H1 (cell line): Measurements from ENCODE around the gene TMEM9B. TPM values are rescaled to one million over a fixed set of nuclear protein-coding genes. Genes with fewer than 3 reads are reported as not detected.

Source experiments
- CTCF ChIA-PET: fragments of 300-600 bp; sonication (Branson Sonifier 250); formaldehyde crosslinking; loops from one replicate; lab custom pipeline; 2021; ENCODE audit not compliant: partially characterized antibody; lab: Charles Lee
- POLR2A ChIA-PET: fragments of 300-600 bp; sonication (Branson Sonifier 250); formaldehyde crosslinking; loops from one replicate; lab custom pipeline; 2021; ENCODE audit warnings: inconsistent platforms; ENCODE audit not compliant: partially characterized antibody; lab: Charles Lee
- DNase-seq, 2 experiments: peaks; one replicate each; pipeline versions ENCODE4 v3.0.0 to v3.0.0-alpha.2; 2010 to 2022; ENCODE audit warnings: low spot score in 2 of 2, low read depth in 1 of 2, mixed read lengths in 1 of 2
- FAIRE-seq: peaks from 2 replicates; lab custom pipeline; 2011; peaks lifted over from hg19 to GRCh38; lab: Jason Lieb, UNC
- H2AFZ ChIP-seq: 2 replicates; pipeline ENCODE4 v1.8.1; 2012; ENCODE audit warnings: low read length, inconsistent platforms
- H2AK5ac ChIP-seq: 2 replicates; pipeline ENCODE4 v1.6.1; 2013; ENCODE audit warnings: low read depth, low read length
- H2BK120ac ChIP-seq: replicated peaks from 2 replicates; pipeline ENCODE3; 2013; ENCODE audit warnings: low read depth, low read length, inconsistent platforms
- H2BK12ac ChIP-seq: 2 replicates; pipeline ENCODE4 v1.6.1; 2013; ENCODE audit warnings: low read depth, low read length
- H2BK15ac ChIP-seq: 2 replicates; pipeline ENCODE4 v1.6.1; 2013; ENCODE audit warnings: low read length
- H2BK20ac ChIP-seq: 2 replicates; pipeline ENCODE4 v1.6.1; 2013; ENCODE audit warnings: low read length
- H2BK5ac ChIP-seq: 2 replicates; pipeline ENCODE4 v1.6.1; 2013; ENCODE audit warnings: low read depth, low read length
- H3K14ac ChIP-seq: 2 replicates; pipeline ENCODE4 v1.6.1; 2013; ENCODE audit warnings: inconsistent platforms; ENCODE audit not compliant: insufficient read length
- H3K18ac ChIP-seq: 2 replicates; pipeline ENCODE4 v1.6.1; 2013; ENCODE audit warnings: low read length; ENCODE audit errors: extremely low read depth
- H3K23ac ChIP-seq: 2 replicates; pipeline ENCODE4 v1.6.1; 2013; ENCODE audit warnings: inconsistent platforms; ENCODE audit not compliant: insufficient read length
- H3K23me2 ChIP-seq: 2 replicates; pipeline ENCODE4 v1.6.1; 2013; ENCODE audit warnings: low read depth, low read length
- H3K27ac ChIP-seq: 2 replicates; pipeline ENCODE4 v1.6.1; 2011; ENCODE audit warnings: low read depth, low read length, inconsistent platforms
- H3K27me3 ChIP-seq, 4 experiments: replicated peaks in 1 of 4; 1 replicate in 1 of 4; 2 replicates in 3 of 4; pipeline versions ENCODE4 v1.6.1 to v1.8.1; 2011 to 2013; ENCODE audit warnings: low read length in 3 of 4, mild to moderate bottlenecking in 3 of 4, inconsistent platforms in 2 of 4, mixed read lengths in 2 of 4, moderate library complexity in 1 of 4; ENCODE audit not compliant: control insufficient read depth in 3 of 4, insufficient read depth in 3 of 4; ENCODE audit errors: extremely low read depth in 1 of 4
- H3K36me3 ChIP-seq, 4 experiments: 2 replicates each; pipeline versions ENCODE4 v1.6.1 to v1.8.1; 2011 to 2013; ENCODE audit warnings: mild to moderate bottlenecking in 4 of 4, low read length in 3 of 4, moderate library complexity in 2 of 4, control low read depth in 1 of 4, inconsistent platforms in 1 of 4; ENCODE audit not compliant: insufficient read depth in 4 of 4, control insufficient read depth in 2 of 4
- H3K4ac ChIP-seq: replicated peaks from 2 replicates; pipeline ENCODE3; 2013; ENCODE audit warnings: low read length, low read depth, mixed read lengths, inconsistent platforms; ENCODE audit not compliant: insufficient read length
- H3K4me1 ChIP-seq, 4 experiments: replicated peaks in 1 of 4; 1 replicate in 1 of 4; 2 replicates in 3 of 4; pipeline versions ENCODE4 v1.6.1 to v1.8.1; 2011 to 2013; ENCODE audit warnings: low read length in 3 of 4, inconsistent platforms in 2 of 4, mixed read lengths in 1 of 4; ENCODE audit not compliant: insufficient read depth in 4 of 4, control insufficient read depth in 3 of 4
- H3K4me2 ChIP-seq, 2 experiments: 2 replicates each; pipeline versions ENCODE4 v1.6.1 to v1.8.1; 2011 to 2013; ENCODE audit warnings: low read depth in 2 of 2, low read length in 2 of 2, control low read depth in 1 of 2, inconsistent platforms in 1 of 2, mild to moderate bottlenecking in 1 of 2; ENCODE audit not compliant: insufficient read depth in 1 of 2
- H3K4me3 ChIP-seq, 4 experiments: fragments of 200-600, 300-600 bp in 1 of 4; sonication (generic), shearing (Covaris generic), sonication (Bioruptor Twin) in 1 of 4; 2 replicates each; pipeline versions ENCODE4 v1.5.1 to v1.8.1; 2011 to 2016; ENCODE audit warnings: low read length in 4 of 4, low read depth in 3 of 4, control low read depth in 2 of 4, inconsistent platforms in 2 of 4, mild to moderate bottlenecking in 2 of 4, mixed read lengths in 1 of 4, moderate library complexity in 1 of 4; ENCODE audit not compliant: insufficient read depth in 2 of 4; ENCODE audit errors: extremely low read depth in 1 of 4
- H3K56ac ChIP-seq: replicated peaks from 2 replicates; pipeline ENCODE3; 2013; ENCODE audit warnings: low read depth, mild to moderate bottlenecking, mixed read lengths, low read length, inconsistent platforms; ENCODE audit not compliant: insufficient read length
- H3K79me1 ChIP-seq: 2 replicates; pipeline ENCODE4 v1.6.1; 2013; ENCODE audit warnings: low read depth, low read length, control low read depth
- H3K79me2 ChIP-seq, 2 experiments: 2 replicates each; pipeline versions ENCODE4 v1.6.1 to v1.8.1; 2012 to 2013; ENCODE audit warnings: low read length in 2 of 2, mild to moderate bottlenecking in 2 of 2, inconsistent platforms in 1 of 2; ENCODE audit not compliant: insufficient read depth in 2 of 2, control insufficient read depth in 1 of 2
- H3K9ac ChIP-seq, 4 experiments: replicated peaks in 1 of 4; 1 replicate in 1 of 4; 2 replicates in 3 of 4; pipeline versions ENCODE4 v1.6.1 to v1.8.1; 2011 to 2013; ENCODE audit warnings: low read depth in 3 of 4, low read length in 3 of 4, control low read depth in 2 of 4, mild to moderate bottlenecking in 2 of 4, moderate library complexity in 2 of 4, inconsistent platforms in 1 of 4; ENCODE audit errors: extremely low read depth in 1 of 4
- H3K9me3 ChIP-seq, 2 experiments: 2 replicates each; pipeline versions ENCODE4 v1.6.1 to v1.8.1; 2012 to 2013; ENCODE audit warnings: mild to moderate bottlenecking in 2 of 2, moderate library complexity in 2 of 2, control low read depth in 1 of 2, inconsistent platforms in 1 of 2, low read depth in 1 of 2, low read length in 1 of 2, mixed read lengths in 1 of 2; ENCODE audit not compliant: insufficient read depth in 2 of 2
- H4K20me1 ChIP-seq, 2 experiments: replicated peaks in 1 of 2; 2 replicates each; pipeline versions ENCODE3 to v1.8.1; 2011 to 2013; ENCODE audit warnings: inconsistent platforms in 2 of 2, low read length in 2 of 2, mild to moderate bottlenecking in 1 of 2; ENCODE audit not compliant: insufficient read depth in 2 of 2, control insufficient read depth in 1 of 2
- H4K5ac ChIP-seq: 2 replicates; pipeline ENCODE4 v1.6.1; 2013; ENCODE audit warnings: low read length, low read depth, mixed read lengths, inconsistent platforms; ENCODE audit not compliant: insufficient read length
- H4K8ac ChIP-seq: 2 replicates; pipeline ENCODE4 v1.8.0; 2013; ENCODE audit warnings: mild to moderate bottlenecking, moderate library complexity, low read length, inconsistent platforms; ENCODE audit not compliant: insufficient read depth; ENCODE audit errors: extremely low read depth
- H4K91ac ChIP-seq: replicated peaks from 2 replicates; pipeline ENCODE3; 2013; ENCODE audit warnings: low read length, mixed read lengths, inconsistent platforms; ENCODE audit not compliant: insufficient read length
- BCL11A ChIP-seq, 2 experiments: IDR thresholded peaks; one replicate each; pipeline ENCODE4 v1.6.1; 2011; ENCODE audit warnings: low read depth in 2 of 2, low read length in 2 of 2, mild to moderate bottlenecking in 2 of 2
- CHD2 ChIP-seq: IDR thresholded peaks from 2 replicates; pipeline ENCODE4 v1.6.1; 2012; ENCODE audit warnings: low read length, improper control_type of control experiment
- CREB1 ChIP-seq: IDR thresholded peaks from 2 replicates; pipeline ENCODE4 v1.6.1; 2012; ENCODE audit warnings: inconsistent platforms
- EP300 ChIP-seq, 2 experiments: IDR thresholded peaks; 1 replicate in 1 of 2; 2 replicates in 1 of 2; pipeline ENCODE4 v1.6.1; 2011 to 2012; ENCODE audit warnings: low read depth in 2 of 2, low read length in 2 of 2, mild to moderate bottlenecking in 2 of 2, borderline replicate concordance in 1 of 2, inconsistent platforms in 1 of 2, moderate library complexity in 1 of 2
- EZH2 ChIP-seq: fragments of 200-600 bp; sonication (generic); IDR thresholded peaks from 2 replicates; pipeline ENCODE4 v1.7.1; 2012; ENCODE audit warnings: low read depth, mild to moderate bottlenecking, moderate library complexity, low read length, inconsistent platforms; ENCODE audit not compliant: severe bottlenecking
- FOSL1 ChIP-seq: IDR thresholded peaks from 2 replicates; pipeline ENCODE4 v1.6.1; 2011; ENCODE audit warnings: mild to moderate bottlenecking, low read depth, low read length, moderate library complexity; ENCODE audit not compliant: insufficient read depth
- HDAC6 ChIP-seq: IDR thresholded peaks from one replicate; pipeline ENCODE4 v1.7.1; 2012; ENCODE audit warnings: low read depth, mild to moderate bottlenecking, inconsistent platforms, low read length, moderate library complexity
- KDM1A ChIP-seq: fragments of 200-600, 300-600 bp; sonication (generic); IDR thresholded peaks from 2 replicates; pipeline ENCODE4 v1.7.1; 2016; ENCODE audit warnings: mild to moderate bottlenecking, low read length, borderline replicate concordance
- PHF8 ChIP-seq: fragments of 200-600 bp; sonication (generic); conservative IDR thresholded peaks from 2 replicates; pipeline ENCODE4 v1.7.1; 2012; ENCODE audit warnings: low read depth, mild to moderate bottlenecking, inconsistent platforms, low read length, moderate library complexity
- POLR2AphosphoS5 ChIP-seq: IDR thresholded peaks from 2 replicates; pipeline ENCODE4 v1.6.1; 2011; ENCODE audit warnings: low read depth, low read length
- SIN3A ChIP-seq, 2 experiments: IDR thresholded peaks in 1 of 2; conservative IDR thresholded peaks in 1 of 2; 2 replicates each; pipeline ENCODE4 v1.6.1; 2011 to 2012; ENCODE audit warnings: low read length in 2 of 2, improper control_type of control experiment in 1 of 2, low read depth in 1 of 2, mild to moderate bottlenecking in 1 of 2
- YY1 ChIP-seq: IDR thresholded peaks from 2 replicates; pipeline ENCODE4 v1.6.1; 2011; ENCODE audit warnings: low read depth, mild to moderate bottlenecking, low read length
- WGBS, 2 experiments: shearing (Covaris generic) in 1 of 2; methylation state at CpG; one replicate each; pipeline versions ENCODE4 v1.1.6 to v1.1.7; 2013 to 2015; ENCODE audit warnings: low lambda C conversion rate in 2 of 2, mixed read lengths in 2 of 2, inconsistent platforms in 1 of 2, low coverage in 1 of 2, missing lambda C conversion rate in 1 of 2; ENCODE audit not compliant: insufficient replicate concordance in 2 of 2, insufficient coverage in 1 of 2, insufficient read length in 1 of 2; ENCODE audit errors: extremely low coverage in 1 of 2, missing lambda C conversion rate in 1 of 2; 5-methylcytosine and 5-hydroxymethylcytosine counted together
- polyA plus RNA-seq, 7 experiments: library from polyadenylated mRNA; depleted of rRNA in 3 of 7; stranded (reverse) in 5 of 7; unstranded in 2 of 7; fragments of >200 nt in 5 of 7; fragments of 200-250 nt in 2 of 7; gene quantifications; 1 replicate in 5 of 7; 2 replicates in 1 of 7; 4 replicates in 1 of 7; pipeline versions ENCODE4 v1.2.1 to v1.2.3, GENCODE V29; 2011 to 2013; ENCODE audit warnings: missing spikeins in 2 of 7, mixed read lengths in 2 of 7
- total RNA-seq: library from RNA; stranded (reverse); fragmentation: NEBNext Ultra II Directional; extraction: Animal tissue kit (Norgen Biotek cat#: 25700); gene quantifications from 2 replicates; pipeline ENCODE4 v1.2.1, GENCODE V29; 2021

TMEM9B gene
- total and polyA plus RNA-seq, 2 of the 8 experiments (the other 6 are each of a cell fraction or from before 2014, with no cell fraction given) = 8.3 to 9.4 TPM

- 72% methylated on average over 1 of the region's 1 CpG; no CpG with 5 or more reads in 1 of the 2 experiments for WGBS, 2 experiments
- Histone ChIP-seq H2BK5ac (no peak overlapping the region), H3K9me3 (no peaks in the 10 kb centered on the region), H4K20me1 (no peaks in the 10 kb centered on the region), H2AK5ac (no peak overlapping the region), H3K14ac (no peak overlapping the region), H2AFZ (peak overlapping the region; percentile 28; the same call in 1 of the 2 replicates), H3K27ac (no peak overlapping the region), H3K56ac (no peak overlapping the region), H4K8ac (no peak overlapping the region), H4K5ac (no peak overlapping the region), H3K23me2 (no peaks in the 10 kb centered on the region), H3K4ac (no peak overlapping the region), H3K18ac (no peak overlapping the region), H2BK20ac (no peak overlapping the region), H2BK12ac (no peak overlapping the region), H2BK15ac (no peak overlapping the region), H3K79me2 (no peaks in the 10 kb centered on the region), H3K4me2 (no peak overlapping the region), H3K23ac (no peak overlapping the region), H3K9ac (no peak overlapping the region), H3K36me3 (no peaks in the 10 kb centered on the region), H3K4me3 (no peak overlapping the region), H2BK120ac (no peak overlapping the region), H3K79me1 (no peaks in the 10 kb centered on the region), H4K91ac (no peak overlapping the region), H3K27me3 (no peaks in the 10 kb centered on the region), H3K4me1 (no peaks in the 10 kb centered on the region; a peak in 2 of 7 replicates)
- CTCF ChIA-PET = no interaction called here
- DNase-seq (no peak), FAIRE-seq (no peak)
- POLR2A ChIA-PET = no interaction called here
- no peak for TF ChIP-seq YY1
- no peak for TF ChIP-seq EP300 (IDR thresholded peaks at IDR 0.05; ENCODE audit: borderline replicate concordance in 1 of 2, low read depth in 2 of 2, low read length in 2 of 2)
- TF ChIP-seq KDM1A = no peak
- TF ChIP-seq CREB1 = no peak
- TF ChIP-seq PHF8 = no peak
- TF ChIP-seq HDAC6 = no peak
- no peak for TF ChIP-seq EZH2
- TF ChIP-seq POLR2AphosphoS5 = no peak
- no peak for TF ChIP-seq SIN3A (conservative IDR thresholded peaks at IDR 0.05 in 1 of 2, IDR thresholded peaks at IDR 0.05 in 1 of 2; ENCODE audit: low read depth in 1 of 2, low read length in 2 of 2)
- TF ChIP-seq FOSL1 = no peak
- TF ChIP-seq CHD2 = no peak
- TF ChIP-seq BCL11A (IDR thresholded peaks at IDR 0.05; ENCODE audit: low read depth in 2 of 2, low read length in 2 of 2) = no peak
Measured at GRCh38 chr11:8989453-8989852, 25.2 kb upstream of the TMEM9B start.
